HL-60 (cell line): Measurements from ENCODE around the gene SWSAP1.

Experiments used
- DNase-seq, 2 experiments: peaks; one replicate each; pipeline ENCODE4 v3.0.0-alpha.2; 2010 to 2020; ENCODE audit warnings: low read depth in 1 of 2, low spot score in 1 of 2
- H3K27ac ChIP-seq: fragments of 250-450 bp; sonication (Bioruptor Pico); replicated peaks from 2 replicates; pipeline ENCODE4 v1.5.1; 2020; ENCODE audit warnings: mild to moderate bottlenecking, moderate library complexity
- H3K27me3 ChIP-seq: fragments of 250-450 bp; sonication (Bioruptor Pico); 2 replicates; pipeline ENCODE4 v1.5.1; 2021; ENCODE audit warnings: mild to moderate bottlenecking, moderate library complexity; ENCODE audit not compliant: insufficient read depth, poor library complexity, severe bottlenecking
- H3K4me3 ChIP-seq: replicated peaks from 2 replicates; pipeline ENCODE4 v1.5.1; 2011; ENCODE audit warnings: mild to moderate bottlenecking, control low read depth, low read length; ENCODE audit not compliant: insufficient read depth
- GABPA ChIP-seq: IDR thresholded peaks from 2 replicates; pipeline ENCODE4 v1.6.1; 2012; ENCODE audit warnings: low read depth
- POLR2AphosphoS5 ChIP-seq: IDR thresholded peaks from 2 replicates; pipeline ENCODE4 v1.6.1; 2012; ENCODE audit warnings: low read depth
- REST ChIP-seq: IDR thresholded peaks from 2 replicates; pipeline ENCODE4 v1.6.1; 2012; ENCODE audit warnings: low read depth; ENCODE audit not compliant: insufficient replicate concordance
- SPI1 ChIP-seq: IDR thresholded peaks from 2 replicates; pipeline ENCODE4 v1.6.1; 2012; ENCODE audit warnings: low read depth, mild to moderate bottlenecking, borderline replicate concordance
- TF ChIP-seq, protein P1 (sequence below): IDR thresholded peaks from one replicate; pipeline ENCODE4 v1.5.1; 2011; ENCODE audit warnings: low read length, control low read depth, inconsistent platforms; ENCODE audit not compliant: insufficient read depth

SWSAP1 gene

GRCh38 chr19:11382898-11383705, 8.6 kb downstream of the SWSAP1 start:
- Histone ChIP-seq H3K4me3 (peak overlapping the region; percentile 37), H3K27ac (no peak overlapping the region), H3K27me3 (peaks cover 8% of the 10 kb centered on the region)
- no peak for TF ChIP-seq GABPA
- no peak for TF ChIP-seq POLR2AphosphoS5
- 0 out of 2 replicates have a peak, but pooled peaks have one; percentile 9 for TF ChIP-seq SPI1
- no peak for TF ChIP-seq REST
- TF ChIP-seq, protein P1, sequence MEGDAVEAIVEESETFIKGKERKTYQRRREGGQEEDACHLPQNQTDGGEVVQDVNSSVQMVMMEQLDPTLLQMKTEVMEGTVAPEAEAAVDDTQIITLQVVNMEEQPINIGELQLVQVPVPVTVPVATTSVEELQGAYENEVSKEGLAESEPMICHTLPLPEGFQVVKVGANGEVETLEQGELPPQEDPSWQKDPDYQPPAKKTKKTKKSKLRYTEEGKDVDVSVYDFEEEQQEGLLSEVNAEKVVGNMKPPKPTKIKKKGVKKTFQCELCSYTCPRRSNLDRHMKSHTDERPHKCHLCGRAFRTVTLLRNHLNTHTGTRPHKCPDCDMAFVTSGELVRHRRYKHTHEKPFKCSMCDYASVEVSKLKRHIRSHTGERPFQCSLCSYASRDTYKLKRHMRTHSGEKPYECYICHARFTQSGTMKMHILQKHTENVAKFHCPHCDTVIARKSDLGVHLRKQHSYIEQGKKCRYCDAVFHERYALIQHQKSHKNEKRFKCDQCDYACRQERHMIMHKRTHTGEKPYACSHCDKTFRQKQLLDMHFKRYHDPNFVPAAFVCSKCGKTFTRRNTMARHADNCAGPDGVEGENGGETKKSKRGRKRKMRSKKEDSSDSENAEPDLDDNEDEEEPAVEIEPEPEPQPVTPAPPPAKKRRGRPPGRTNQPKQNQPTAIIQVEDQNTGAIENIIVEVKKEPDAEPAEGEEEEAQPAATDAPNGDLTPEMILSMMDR = peak; percentile 82
- peak; percentile 55 to 57 for DNase-seq

DNA sequence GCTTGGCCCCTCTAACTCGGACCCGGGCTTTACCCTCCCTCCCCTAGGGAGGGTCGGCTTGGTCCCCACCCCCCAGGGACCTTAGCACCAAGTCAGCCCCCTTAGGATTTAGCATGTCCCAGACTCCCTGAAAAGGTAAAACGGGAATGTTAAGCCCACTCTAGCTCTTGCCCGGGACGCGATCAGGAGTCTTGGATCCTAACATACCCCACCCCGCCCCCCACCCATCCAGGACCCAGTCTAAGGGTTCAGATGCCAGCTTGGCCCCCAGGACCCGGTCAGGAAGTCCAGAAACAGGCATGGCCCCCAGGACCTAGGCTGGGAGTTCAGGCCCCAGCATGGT, 9.2 kb downstream of the SWSAP1 start:
- Histone ChIP-seq H3K27ac (no peak overlapping the region), H3K4me3 (peak overlapping the region; percentile 37), H3K27me3 (peaks cover 8% of the 10 kb centered on the region)
- no peak for DNase-seq
- TF ChIP-seq, protein P1 = no peak
- no peak for TF ChIP-seq POLR2AphosphoS5
- no peak for TF ChIP-seq REST
- no peak for TF ChIP-seq GABPA
- TF ChIP-seq SPI1 = no peak

- DNase-seq = no peak
- Histone ChIP-seq H3K4me3 (no peak overlapping the region), H3K27me3 (peaks cover 8% of the 10 kb centered on the region), H3K27ac (no peak overlapping the region)
- no peak for TF ChIP-seq POLR2AphosphoS5
- TF ChIP-seq REST = no peak
- no peak for TF ChIP-seq SPI1
- TF ChIP-seq GABPA = no peak
- TF ChIP-seq, protein P1 = no peak
Measured at GRCh38 chr19:11384778-11385129, 10.3 kb downstream of the SWSAP1 start.
